GM21576 (cell line): ENCODE measurements around the gene CAPN5.

Source experiments
- ATAC-seq: cut with Tn5 transposase; IDR thresholded peaks from one replicate; pipeline ENCODE4 v1.9.1; 2021; ENCODE audit warnings: mild to moderate bottlenecking, moderate library complexity; ENCODE audit not compliant: unreplicated experiment

Gene CAPN5

GRCh38 chr11:77081976-77082836, 15.4 kb downstream of the CAPN5 start:
- no peak for ATAC-seq

GRCh38 chr11:77082838-77083565, 16.2 kb downstream of the CAPN5 start:
- ATAC-seq: no peak

- no peak for ATAC-seq
These were observed 16.9 kb downstream of the CAPN5 start for GRCh38 chr11:77083566-77084245.

GRCh38 chr11:77084581-77085191, 17.9 kb downstream of the CAPN5 start:
- ATAC-seq: no peak

- no peak for ATAC-seq
These were observed 18.9 kb downstream of the CAPN5 start for GRCh38 chr11:77085652-77086051.

GRCh38 chr11:77086521-77087472, 20.0 kb downstream of the CAPN5 start:
- no peak for ATAC-seq

GRCh38 chr11:77087723-77088225, 21.0 kb downstream of the CAPN5 start:
- ATAC-seq: no peak

- ATAC-seq: no peak
These were observed 21.6 kb downstream of the CAPN5 start for GRCh38 chr11:77088236-77089003.

GRCh38 chr11:77089004-77089545, 22.3 kb downstream of the CAPN5 start:
- ATAC-seq: no peak

- no peak for ATAC-seq
These were observed 23.2 kb downstream of the CAPN5 start for GRCh38 chr11:77090046-77090372.

- ATAC-seq: no peak
These were observed 23.8 kb downstream of the CAPN5 start for GRCh38 chr11:77090373-77091111.

GRCh38 chr11:77091146-77091940, 24.6 kb downstream of the CAPN5 start:
- ATAC-seq: peak; percentile 82

- no peak for ATAC-seq
These were observed 25.6 kb downstream of the CAPN5 start for GRCh38 chr11:77092382-77092781.

GRCh38 chr11:77093056-77093891, 26.5 kb downstream of the CAPN5 start:
- no peak for ATAC-seq

GRCh38 chr11:77093987-77094840, 27.4 kb downstream of the CAPN5 start:
- ATAC-seq: no peak
